MCF 10A (cell line): ENCODE data around the gene TNK2. TPM values are rescaled to one million over a fixed set of nuclear protein-coding genes. Genes with fewer than 3 reads are reported as not detected.
A peak's percentile ranks its signal among the peaks of the same experiment; 100 is the strongest.
"Not testable (repeated sequence)": the region's sequence is repeated elsewhere in the genome, so short reads cannot be mapped to it uniquely, and the experiment has no call there.

Experiments
- BruUV-seq: library from RNA; stranded (reverse); fragments of 400-500 nt; replicated peaks from 2 replicates; lab custom pipeline; 2021; lab: Mats Ljungman, UMichigan
- CTCF ChIA-PET: fragments of 300-600 bp; sonication (Branson Sonifier 250); formaldehyde crosslinking; extraction: SDS; loops from one replicate; lab custom pipeline; 2021; ENCODE audit warnings: antibody characterized with exemption, inconsistent platforms; lab: Yijun Ruan, JAX
- POLR2A ChIA-PET: fragments of 300-600, 350-650 bp; sonication (Branson Sonifier 250); formaldehyde crosslinking; extraction: SDS; loops from one replicate; lab custom pipeline; 2020; ENCODE audit warnings: antibody characterized with exemption, inconsistent platforms; lab: Yijun Ruan, JAX
- DNase-seq: peaks from one replicate; pipeline ENCODE4 v3.0.0-alpha.2; 2018; ENCODE audit not compliant: unreplicated experiment
- H3K27ac Mint-ChIP-seq: one replicate; pipeline ENCODE4 v1.8.0; 2022; ENCODE audit warnings: mild to moderate bottlenecking, low read depth, mixed read lengths; ENCODE audit not compliant: unreplicated experiment
- H3K27me3 Mint-ChIP-seq: one replicate; pipeline ENCODE4 v1.8.0; 2022; ENCODE audit warnings: mixed read lengths; ENCODE audit not compliant: insufficient read depth, unreplicated experiment
- H3K36me3 Mint-ChIP-seq: one replicate; pipeline ENCODE4 v1.8.0; 2022; ENCODE audit warnings: mild to moderate bottlenecking, moderate library complexity, mixed read lengths; ENCODE audit not compliant: insufficient read depth, unreplicated experiment
- H3K4me1 Mint-ChIP-seq: one replicate; pipeline ENCODE4 v1.8.0; 2022; ENCODE audit warnings: mixed read lengths; ENCODE audit not compliant: insufficient read depth, unreplicated experiment
- H3K4me3 Mint-ChIP-seq: one replicate; pipeline ENCODE4 v1.8.0; 2022; ENCODE audit warnings: mild to moderate bottlenecking, moderate library complexity, mixed read lengths; ENCODE audit not compliant: unreplicated experiment
- H3K9me3 Mint-ChIP-seq: one replicate; pipeline ENCODE4 v1.8.0; 2022; ENCODE audit warnings: mixed read lengths; ENCODE audit not compliant: unreplicated experiment
- CTCF ChIP-seq: fragments of 200-600 bp; IDR thresholded peaks from one replicate; pipeline ENCODE4 v1.8.0; 2022; ENCODE audit warnings: antibody characterized with exemption, mild to moderate bottlenecking; ENCODE audit not compliant: unreplicated experiment
- intact Hi-C: fragments of 100-400 bp; cut with micrococcal nuclease; formaldehyde crosslinking; loops from 2 replicates; pipeline ENCODE4 v1.14.1; 2022
- total RNA-seq: library from RNA; stranded (reverse); gene quantifications from 2 replicates; pipeline ENCODE4 v1.2.3, GENCODE V29; 2022

The TNK2 gene
- total RNA-seq, 1 experiment from 2014 or later: 75.8 TPM

GRCh38 chr3:195914648-195915473, 6.5 kb upstream of the TNK2 start:
- intact Hi-C loops: loop anchor here (1.0 to 5.0 kb wide), 4 partner anchors 21 to 77 kb away; no protein-coding TSS in a partner anchor
- Mint-ChIP-seq H3K4me3 (peak overlapping the region; percentile 65), H3K36me3 (peaks cover 6% of the 10 kb centered on the region), H3K9me3 (no peaks in the 10 kb centered on the region), H3K27ac (peak overlapping the region; percentile 61), H3K4me1 (peaks cover 46% of the 10 kb centered on the region), H3K27me3 (no peaks in the 10 kb centered on the region)
- DNase-seq: peak; percentile 100
- ChIA-PET CTCF (interaction anchor here (0.6 to 6.4 kb wide), 22 partner anchors 9 to 74 kb away, joined by 3 to 187 read pairs (median 4); no protein-coding TSS in a partner anchor), POLR2A (interaction anchor here (0.6 to 6.7 kb wide), 19 partner anchors 9 to 1173 kb away, joined by 3 to 254 read pairs (median 4); no protein-coding TSS in a partner anchor)
- BruUV-seq: no TSS peak
- peak; percentile 91 for TF ChIP-seq CTCF

- intact Hi-C loops, H3K9me3 Mint-ChIP-seq, H3K27me3 Mint-ChIP-seq, H3K36me3 Mint-ChIP-seq, DNase-seq: not testable (repeated sequence)
- H3K4me1 Mint-ChIP-seq: peaks cover 46% of the 10 kb centered on the region
- BruUV-seq: TSS peak; percentile 99
- peak overlapping the region; percentile 61 for H3K27ac Mint-ChIP-seq
- ChIA-PET POLR2A (interaction anchor here (1.0 to 6.7 kb wide), 14 partner anchors 9 to 60 kb away, joined by 3 to 254 read pairs (median 6); no protein-coding TSS in a partner anchor), CTCF (interaction anchor here (0.6 to 6.4 kb wide), 10 partner anchors 9 to 459 kb away, joined by 3 to 187 read pairs (median 8); no protein-coding TSS in a partner anchor)
- peak overlapping the region; percentile 65 for H3K4me3 Mint-ChIP-seq
Observed at GRCh38 chr3:195914146-195914545, 5.8 kb upstream of the TNK2 start.

- TF ChIP-seq CTCF: no peak
- H3K27me3 Mint-ChIP-seq: no peaks in the 10 kb centered on the region
- no TSS peak for BruUV-seq
- ChIA-PET POLR2A (interaction anchor here (1.3 to 6.7 kb wide), 5 partner anchors 8 to 52 kb away, joined by 3 to 254 read pairs (median 25); no protein-coding TSS in a partner anchor), CTCF (interaction anchor here (0.6 to 6.4 kb wide), 5 partner anchors 8 to 458 kb away, joined by 3 to 187 read pairs (median 53); no protein-coding TSS in a partner anchor)
- no peaks in the 10 kb centered on the region for H3K9me3 Mint-ChIP-seq
- DNase-seq: no peak
- H3K27ac Mint-ChIP-seq: peak overlapping the region; percentile 61
- intact Hi-C loops: no loop called here
- peaks cover 46% of the 10 kb centered on the region for H3K4me1 Mint-ChIP-seq
- peak overlapping the region; percentile 36 for H3K4me3 Mint-ChIP-seq
- peaks cover 6% of the 10 kb centered on the region for H3K36me3 Mint-ChIP-seq
Observed at GRCh38 chr3:195913382-195913781, 5.0 kb upstream of the TNK2 start.

- no TSS peak for BruUV-seq
- Mint-ChIP-seq H3K4me3 (peak overlapping the region; percentile 58), H3K9me3 (no peaks in the 10 kb centered on the region), H3K27ac (peak overlapping the region; percentile 51), H3K4me1 (peaks cover 49% of the 10 kb centered on the region), H3K27me3 (no peaks in the 10 kb centered on the region), H3K36me3 (peaks cover 6% of the 10 kb centered on the region)
- TF ChIP-seq CTCF: no peak
- ChIA-PET POLR2A (interaction anchor here (0.7 to 6.7 kb wide), 8 partner anchors 13 to 829 kb away, joined by 3 to 254 read pairs (median 3); no protein-coding TSS in a partner anchor), CTCF (interaction anchor here (1.2 to 6.4 kb wide), 6 partner anchors 11 to 61 kb away, joined by 3 to 187 read pairs (median 6); no protein-coding TSS in a partner anchor)
- intact Hi-C loops: no loop called here
- DNase-seq: peak; percentile 87
Observed at GRCh38 chr3:195911946-195912270, 3.6 kb upstream of the TNK2 start.
